Right lobe of liver (tissue), 6 donors: Measurements from ENCODE around the gene METTL8. TPM values are rescaled to one million over a fixed set of nuclear protein-coding genes. Genes with fewer than 3 reads are reported as not detected.

Experiments
- ATAC-seq, 4 donors: fragments of 200-7000 bp; cut with Tn5 transposase; one replicate each; pipeline ENCODE4 v1.9.1; 2020; ENCODE audit warnings: mild to moderate bottlenecking in 4 of 4, moderate library complexity in 4 of 4
- DNase-seq, 3 donors: peaks; one replicate each; pipeline ENCODE4 v3.0.0-alpha.2; 2020
- H3K27ac ChIP-seq, 3 donors: fragments of 200-600 bp; one replicate each; pipeline ENCODE4 v1.8.0; 2022
- H3K27me3 ChIP-seq, 2 donors: fragments of 200-600 bp; one replicate each; pipeline ENCODE4 v1.8.0; 2022
- H3K36me3 ChIP-seq, 4 donors: fragments of 200-600 bp; sonication (generic) in 1 of 4; one replicate each; pipeline versions ENCODE4 v1.5.1 to v1.8.0; 2017 to 2022; ENCODE audit warnings: control low read depth in 1 of 4
- H3K4me1 ChIP-seq, 4 donors: fragments of 200-600 bp; sonication (generic) in 1 of 4; one replicate each; pipeline versions ENCODE4 v1.5.1 to v1.8.0; 2017 to 2022; ENCODE audit warnings: control low read depth in 1 of 4
- H3K4me3 ChIP-seq, 3 donors: fragments of 200-600 bp; one replicate each; pipeline ENCODE4 v1.8.0; 2022
- H3K9me3 ChIP-seq, 4 donors: fragments of 200-600 bp; sonication (generic) in 1 of 4; one replicate each; pipeline versions ENCODE4 v1.5.1 to v1.8.0; 2017 to 2022; ENCODE audit warnings: control low read depth in 1 of 4
- CTCF ChIP-seq, 4 donors: fragments of 200-600 bp in 3 of 4; fragments of 450-650 bp in 1 of 4; IDR thresholded peaks; one replicate each; pipeline versions ENCODE4 v1.5.1 to v1.8.0; 2016 to 2022; ENCODE audit warnings: antibody characterized with exemption in 4 of 4, mild to moderate bottlenecking in 2 of 4
- POLR2A ChIP-seq: fragments of 450-650 bp; IDR thresholded peaks from one replicate; pipeline ENCODE4 v1.6.1; 2017; ENCODE audit warnings: antibody characterized with exemption, mild to moderate bottlenecking
- WGBS: methylation state at CpG from one replicate; pipeline ENCODE4 v1.1.6; 2018; ENCODE audit warnings: low coverage, low lambda C conversion rate; ENCODE audit not compliant: insufficient coverage; ENCODE audit errors: missing lambda C conversion rate; 5-methylcytosine and 5-hydroxymethylcytosine counted together
- intact Hi-C, 2 donors: fragments of 100-400 bp; cut with DNase I; formaldehyde crosslinking; loops; one replicate each; pipeline versions ENCODE4 v1.11.2 to v1.14.1; 2022
- total RNA-seq, 6 experiments: library from RNA; depleted of rRNA in 2 of 6; stranded (reverse); fragments of >200 nt in 2 of 6; fragmentation: NEBNext Ultra II Directional in 3 of 6; extraction: Animal tissue kit (Norgen Biotek cat#: 25700) in 3 of 6; gene quantifications; one replicate each; pipeline versions ENCODE4 v1.1.0 to v1.2.4, GENCODE V29; 2016 to 2023
- donor health status: DM: no; HTN: yes; CAD: no.
- donor health status: DM: no; HTN: no; CAD: no.
- donor health status: DM: no; HTN: no; CAD: no.
- donor health status: DM: no; HTN: yes; CAD: no.
- donor health status: DM: no; HTN: yes; CAD: no.

The METTL8 gene
- total RNA-seq, 6 experiments from 2014 or later: 6.5 to 13.8 (median 9.5) TPM

DNA sequence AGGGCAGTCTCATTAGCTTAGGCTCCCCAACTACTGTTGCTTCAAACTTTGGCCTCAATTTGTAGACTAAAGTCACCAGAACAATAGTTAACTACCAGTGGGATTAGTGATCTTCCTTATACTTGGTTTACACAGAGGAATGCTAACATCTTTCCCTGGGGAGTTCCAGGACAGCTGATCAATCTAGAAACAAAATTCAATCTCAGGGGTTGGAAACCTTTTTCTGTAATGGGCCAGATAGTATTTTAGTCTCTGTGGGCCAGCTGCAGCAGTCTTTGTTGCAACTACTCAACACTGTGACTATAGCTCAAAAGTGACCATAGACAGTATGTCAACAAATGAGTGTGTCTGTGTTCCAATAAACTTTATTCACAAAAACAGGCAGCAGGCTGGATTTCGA is 85.7 kb downstream of the METTL8 start:
- Histone ChIP-seq H3K27ac (no peak overlapping the region), H3K4me3 (no peak overlapping the region), H3K27me3 (no peaks in the 10 kb centered on the region), H3K36me3 (no peaks in the 10 kb centered on the region), H3K9me3 (no peaks in the 10 kb centered on the region), H3K4me1 (no peaks in the 10 kb centered on the region)
- ATAC-seq (no peak), DNase-seq (no peak)
- 67% methylated on average over 1 of the region's 1 CpG for WGBS
- TF ChIP-seq CTCF (IDR thresholded peaks at IDR 0.05) (no peak), POLR2A (no peak)
- intact Hi-C loops: no loop called here

DNA sequence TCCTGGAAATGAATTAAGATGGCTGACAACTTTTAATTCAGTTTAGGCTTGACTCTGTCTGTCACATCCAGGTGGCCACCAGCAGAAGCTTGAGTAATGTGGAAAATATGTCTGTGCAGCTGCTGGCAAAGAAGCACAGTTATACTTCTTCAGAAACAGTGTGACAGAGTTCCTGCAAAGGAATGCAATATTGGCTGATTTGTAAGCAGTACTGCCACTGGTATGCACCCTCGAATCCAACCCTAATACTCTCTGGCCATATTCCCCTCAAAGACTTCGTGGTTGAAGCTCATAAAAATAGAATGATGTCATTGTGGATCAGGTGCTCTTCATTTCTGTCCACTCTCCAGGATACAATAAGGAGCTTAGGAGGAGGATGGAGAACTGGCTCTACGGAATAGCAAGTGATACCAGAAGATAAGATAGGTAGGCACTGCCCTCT is 86.2 kb downstream of the METTL8 start:
- Histone ChIP-seq H3K9me3 (no peaks in the 10 kb centered on the region), H3K36me3 (no peaks in the 10 kb centered on the region), H3K27ac (no peak overlapping the region), H3K4me1 (no peaks in the 10 kb centered on the region), H3K4me3 (no peak overlapping the region), H3K27me3 (no peaks in the 10 kb centered on the region)
- WGBS: 62% methylated on average over 3 of the region's 3 CpGs
- TF ChIP-seq POLR2A (no peak), CTCF (IDR thresholded peaks at IDR 0.05) (no peak)
- intact Hi-C loops: no loop called here
- DNase-seq: no peak
- no peak for ATAC-seq

DNA sequence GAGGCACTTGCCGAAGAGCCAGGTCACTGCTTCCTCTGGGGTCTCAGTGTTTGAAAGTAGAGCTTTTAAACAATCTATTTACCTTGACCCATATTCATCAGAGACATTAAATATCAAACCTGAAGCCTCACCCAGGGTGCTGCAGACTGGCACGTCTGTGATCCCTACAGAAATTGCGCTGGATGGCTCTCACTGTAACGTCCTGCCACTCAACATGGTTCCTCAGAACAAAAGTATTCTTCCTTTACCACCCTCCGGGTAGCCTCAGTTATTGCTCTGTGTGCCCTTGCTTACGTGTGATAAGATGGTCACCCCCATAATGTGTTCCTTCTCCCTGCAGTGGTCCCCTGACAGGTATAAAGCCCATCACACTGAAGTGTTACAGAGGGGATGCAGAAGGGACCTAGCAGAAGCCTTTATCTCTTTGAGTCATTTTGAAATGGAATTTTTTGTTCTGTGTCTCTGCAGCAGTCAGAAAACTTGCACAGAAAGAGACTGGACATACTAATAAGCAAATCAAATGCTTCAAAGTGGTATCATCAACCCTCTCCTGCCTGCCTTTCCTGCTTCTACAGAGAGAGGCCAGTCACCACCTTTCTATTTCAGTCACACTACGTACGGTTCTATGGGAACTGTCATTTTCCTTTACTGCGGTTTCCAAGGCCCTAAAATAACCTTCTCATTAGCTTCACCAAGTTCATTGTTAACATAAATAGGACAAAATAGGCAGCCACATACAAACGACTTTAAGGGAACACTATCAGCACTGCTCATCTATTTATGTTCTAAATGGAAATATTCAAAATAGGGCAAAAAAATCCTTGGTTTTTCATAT is 86.8 kb downstream of the METTL8 start:
- no peak for DNase-seq
- ATAC-seq: no peak
- Histone ChIP-seq H3K27me3 (no peaks in the 10 kb centered on the region), H3K27ac (no peak overlapping the region), H3K36me3 (no peaks in the 10 kb centered on the region), H3K4me1 (no peaks in the 10 kb centered on the region), H3K9me3 (no peaks in the 10 kb centered on the region), H3K4me3 (no peak overlapping the region)
- no peak for TF ChIP-seq CTCF (IDR thresholded peaks at IDR 0.05)
- TF ChIP-seq POLR2A: no peak
- 51% methylated on average over 7 of the region's 10 CpGs for WGBS
- intact Hi-C loops: no loop called here

DNA sequence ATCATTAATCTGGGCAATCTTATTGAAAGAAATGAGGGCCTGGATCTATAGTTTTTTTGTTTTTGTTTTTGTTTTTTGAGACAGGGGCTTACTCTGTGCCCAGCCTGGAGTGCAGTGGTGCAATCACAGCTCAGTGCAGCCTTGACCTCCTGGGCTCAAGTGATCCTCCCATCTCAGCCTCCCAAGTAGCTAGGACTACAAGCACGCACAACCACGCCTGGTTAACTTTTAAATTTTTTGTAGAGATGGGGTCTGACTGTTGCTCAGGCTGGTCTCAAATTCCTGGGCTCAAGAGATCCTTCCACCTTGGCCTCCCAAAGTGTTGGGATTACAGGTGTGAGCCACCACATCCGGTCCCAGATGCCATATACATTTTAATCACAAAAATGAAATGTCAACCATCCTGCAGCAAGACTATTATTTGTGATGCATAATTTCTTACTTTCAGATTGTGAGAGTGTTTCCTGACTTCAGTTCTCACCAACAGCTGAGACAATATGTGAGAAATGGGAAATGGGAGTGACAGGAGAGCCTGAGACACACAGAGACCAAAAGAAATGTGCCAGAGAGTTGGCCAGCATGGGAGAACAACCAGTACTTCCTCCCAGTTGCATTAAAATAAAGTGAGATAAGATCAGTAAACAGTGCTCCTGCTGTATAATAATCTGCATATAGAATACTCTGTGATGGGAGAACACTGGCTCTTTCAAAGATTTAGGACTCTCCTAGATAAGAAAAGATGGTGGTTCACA is 87.6 kb downstream of the METTL8 start:
- intact Hi-C loops: no loop called here
- H3K36me3 ChIP-seq: no peaks in the 10 kb centered on the region
- 71% methylated on average over 2 of the region's 3 CpGs for WGBS
- H3K27ac ChIP-seq: no peak overlapping the region
- TF ChIP-seq POLR2A: no peak
- TF ChIP-seq CTCF (IDR thresholded peaks at IDR 0.05): no peak
- H3K4me3 ChIP-seq: no peak overlapping the region
- ATAC-seq: no peak
- H3K4me1 ChIP-seq: no peaks in the 10 kb centered on the region
- no peaks in the 10 kb centered on the region for H3K27me3 ChIP-seq
- no peak for DNase-seq
- H3K9me3 ChIP-seq: no peaks in the 10 kb centered on the region
